ENCODE results near the gene OR3A2.
"Not testable (repeated sequence)": the region's sequence is repeated elsewhere in the genome, so short reads cannot be mapped to it uniquely, and the experiment has no call there.

Gene OR3A2

GRCh38 chr17:3293548-3293947 is 92.6 kb downstream of the OR3A2 start:
- not testable (repeated sequence) for DNase-seq (ENCODE audit: low read depth)

GRCh38 chr17:3282901-3283300 is 103.2 kb downstream of the OR3A2 start:
- DNase-seq (ENCODE audit: low read depth), result no peak

GRCh38 chr17:3276126-3276525 is 110.0 kb downstream of the OR3A2 start:
- no peak for DNase-seq (ENCODE audit: low read depth)

GRCh38 chr17:3271072-3271848 is 114.8 kb downstream of the OR3A2 start:
- no peak for DNase-seq (ENCODE audit: low read depth)

DNA sequence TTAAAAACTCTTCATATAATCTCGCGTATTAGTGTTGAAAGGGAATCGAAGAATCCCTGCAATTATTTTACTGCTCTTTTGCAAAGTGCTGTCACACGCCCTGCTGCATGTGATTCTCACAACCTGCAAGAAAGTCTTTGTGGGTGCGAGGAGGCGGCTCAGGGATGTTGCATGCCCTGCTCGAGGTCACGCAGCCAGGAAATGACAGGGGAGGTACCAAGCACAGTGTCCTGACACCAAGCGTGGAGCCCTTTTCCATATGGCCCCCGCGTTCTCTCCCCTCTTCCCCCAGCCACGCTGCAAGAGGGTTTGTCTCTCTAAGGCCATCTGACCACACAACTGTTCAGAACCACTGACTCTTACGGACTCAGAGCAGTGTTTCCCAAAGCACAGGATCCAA is 125.5 kb downstream of the OR3A2 start:
- DNase-seq (ENCODE audit: low read depth), result no peak

- no peak for DNase-seq (ENCODE audit: low read depth)
Observed at GRCh38 chr17:3260163-3260562, 125.9 kb downstream of the OR3A2 start.

DNA sequence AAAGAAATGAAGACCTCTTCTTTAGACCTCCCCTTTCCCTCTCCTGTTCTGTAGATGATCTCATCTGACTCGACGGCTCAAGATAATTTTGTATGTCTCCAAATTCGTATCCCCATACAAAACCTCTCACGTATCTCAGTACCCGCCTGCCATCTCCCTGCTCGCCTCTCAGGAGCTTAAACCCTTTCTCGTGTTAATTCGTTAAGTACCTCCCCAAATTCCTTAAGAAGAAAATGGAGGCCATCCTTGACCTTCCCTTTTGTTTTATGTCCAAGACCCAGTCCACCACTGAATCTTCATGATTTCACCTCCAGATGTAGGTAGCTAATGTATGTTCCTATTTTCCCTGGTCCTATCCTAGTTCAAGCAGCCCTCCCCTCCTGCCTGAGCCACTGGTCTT is 129.5 kb downstream of the OR3A2 start:
- no peak for DNase-seq (ENCODE audit: low read depth)

DNA sequence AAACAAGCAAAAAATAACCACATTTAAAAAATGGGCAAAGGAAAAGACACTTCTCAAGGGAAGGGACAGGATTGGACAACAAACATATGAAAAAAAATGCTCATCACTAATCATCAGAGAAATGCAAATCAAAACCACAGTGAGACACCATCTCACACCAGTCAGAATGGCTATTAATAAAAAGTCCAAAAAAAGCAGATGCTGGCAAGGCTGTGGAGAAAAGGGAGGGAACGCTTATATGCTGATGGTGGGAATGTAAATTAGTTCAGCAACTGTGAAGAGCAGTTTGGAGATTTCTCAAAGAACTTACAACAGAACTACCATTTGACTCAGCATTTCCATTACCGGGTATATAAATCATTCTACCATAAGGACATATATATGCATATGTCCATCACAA is 137.1 kb downstream of the OR3A2 start:
- not testable (repeated sequence) for DNase-seq (ENCODE audit: low read depth)

DNA sequence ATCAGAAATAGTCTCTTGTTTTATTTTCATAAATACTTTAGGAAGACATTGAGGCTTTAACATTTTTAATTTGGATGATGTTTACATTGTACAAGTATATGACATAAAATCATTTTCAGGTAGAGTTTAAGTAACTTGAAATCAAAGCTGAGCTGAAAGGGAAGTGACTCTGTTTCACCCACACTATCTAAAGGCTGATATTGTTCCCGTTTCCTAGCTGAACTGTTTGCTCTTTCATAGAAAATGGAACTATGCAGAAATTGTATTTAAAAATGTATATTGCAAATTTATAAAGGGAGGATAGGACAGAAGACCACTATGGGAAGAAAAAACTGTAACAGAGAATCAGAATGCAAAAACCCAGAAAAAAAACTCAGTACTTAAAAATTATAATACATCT is 141.3 kb downstream of the OR3A2 start:
- DNase-seq (ENCODE audit: low read depth), result not testable (repeated sequence)

- DNase-seq (ENCODE audit: low read depth), result not testable (repeated sequence)
Observed at GRCh38 chr17:3241044-3241443, 145.1 kb downstream of the OR3A2 start.

- not testable (repeated sequence) for DNase-seq (ENCODE audit: low read depth)
Observed at GRCh38 chr17:3238685-3239084, 147.4 kb downstream of the OR3A2 start.

DNA sequence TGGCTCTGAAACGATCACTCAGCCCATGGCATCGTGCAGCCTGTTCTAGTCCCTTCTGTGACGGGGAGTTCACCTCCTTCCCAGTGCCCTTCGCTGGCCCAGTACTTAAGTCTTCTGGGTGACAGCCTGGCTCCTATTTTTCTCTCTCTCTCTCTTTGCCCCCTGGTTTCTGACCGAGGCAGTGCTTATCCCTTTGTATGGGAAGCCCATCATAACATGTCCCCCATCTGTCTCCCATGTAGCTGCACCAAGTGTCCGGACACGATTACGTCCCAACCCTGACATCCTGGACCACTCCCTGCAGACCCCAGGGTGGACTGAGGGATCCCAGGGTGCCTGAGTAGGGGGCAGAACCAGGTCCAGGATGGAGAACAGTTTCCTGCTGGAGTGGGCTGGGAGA is 153.8 kb downstream of the OR3A2 start:
- not testable (repeated sequence) for DNase-seq (ENCODE audit: low read depth)
